HG03571 (cell line): ENCODE measurements around the gene POLR1D.
"Not testable (repeated sequence)": the region's sequence is repeated elsewhere in the genome, so short reads cannot be mapped to it uniquely, and the experiment has no call there.

Experiments
- ATAC-seq: cut with Tn5 transposase; IDR thresholded peaks from one replicate; pipeline ENCODE4 v1.9.1; 2021; ENCODE audit not compliant: unreplicated experiment

The POLR1D gene

GRCh38 chr13:27613628-27614027 is 8.1 kb upstream of the POLR1D start:
- no peak for ATAC-seq

- ATAC-seq, result no peak
These were observed 3.8 kb upstream of the POLR1D start for GRCh38 chr13:27617881-27618321.

DNA sequence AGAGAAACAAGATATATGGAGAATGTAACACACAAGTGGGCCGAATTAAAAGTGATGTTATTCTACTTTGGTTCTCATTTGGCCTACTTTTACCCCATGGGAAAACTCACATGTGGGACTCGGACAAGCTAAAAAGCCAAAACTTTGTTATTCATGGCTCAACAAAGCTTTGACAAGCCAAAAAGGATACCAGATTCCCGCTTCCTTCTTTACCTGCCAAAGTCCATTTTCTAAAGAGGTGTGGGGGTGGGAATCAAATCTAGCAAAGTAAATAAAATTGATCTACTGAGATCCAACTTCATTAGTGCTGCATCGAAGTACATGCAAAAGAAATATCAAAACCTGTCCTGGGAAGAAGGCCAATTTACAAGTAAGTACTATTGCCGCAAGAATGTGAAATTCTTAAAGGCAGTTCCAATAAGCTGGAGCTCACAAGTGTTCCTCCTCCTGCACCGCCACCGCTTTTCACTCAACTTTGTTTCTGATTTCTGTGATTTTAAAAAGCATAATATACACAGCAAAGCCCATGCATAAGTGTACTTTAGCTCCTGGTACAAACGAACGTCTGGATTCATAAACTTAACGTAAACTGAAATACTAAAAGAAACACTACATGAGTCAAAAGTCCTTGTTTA is 2.5 kb upstream of the POLR1D start:
- no peak for ATAC-seq

- ATAC-seq, result peak; percentile 27
These were observed 1.8 kb upstream of the POLR1D start for GRCh38 chr13:27619728-27620376.

DNA sequence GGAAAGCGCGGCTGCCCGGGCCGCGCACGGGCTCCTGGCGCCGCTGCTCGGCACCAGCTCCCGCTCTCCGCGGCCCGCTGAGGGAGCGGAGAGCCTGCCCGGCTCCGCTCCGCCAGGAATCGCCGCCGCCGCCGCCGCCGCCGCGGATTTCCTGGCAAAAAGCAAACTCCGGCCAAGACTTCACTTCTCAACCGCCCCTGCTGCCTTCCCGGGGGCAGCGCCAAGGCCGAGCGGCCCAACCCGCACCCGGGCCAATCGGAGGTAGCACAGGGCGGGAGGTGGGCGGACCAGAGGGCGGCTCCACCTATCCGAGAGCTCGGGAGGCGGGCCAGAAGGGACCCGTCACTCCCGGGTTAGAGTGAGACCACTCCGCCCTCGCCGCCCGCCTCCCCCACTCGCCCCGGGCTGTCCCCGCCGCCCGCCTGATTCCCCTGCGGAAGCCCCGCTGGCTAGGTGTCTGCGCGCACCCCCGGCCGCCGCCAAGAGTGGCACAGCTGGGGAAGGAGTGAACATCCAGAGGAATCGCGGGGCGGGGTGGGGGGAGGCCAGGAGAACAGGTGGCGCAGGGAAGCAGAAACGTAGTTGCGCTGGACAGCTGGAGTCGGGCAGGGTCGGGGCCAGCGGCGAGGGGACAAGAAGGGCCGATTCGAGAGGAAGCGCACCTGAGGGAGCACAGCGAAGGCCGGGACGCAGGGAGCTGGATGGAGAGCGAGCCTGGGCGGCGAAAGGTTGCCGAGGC is 1.1 kb upstream of the POLR1D start, which contains the start of gene LNX2:
TSS of gene LNX2 (minus strand) at position 153 of the 739 bp plus-strand sequence. CDS start 38,826 bp downstream, outside the sequence.
- ATAC-seq, result peak; percentile 90

DNA sequence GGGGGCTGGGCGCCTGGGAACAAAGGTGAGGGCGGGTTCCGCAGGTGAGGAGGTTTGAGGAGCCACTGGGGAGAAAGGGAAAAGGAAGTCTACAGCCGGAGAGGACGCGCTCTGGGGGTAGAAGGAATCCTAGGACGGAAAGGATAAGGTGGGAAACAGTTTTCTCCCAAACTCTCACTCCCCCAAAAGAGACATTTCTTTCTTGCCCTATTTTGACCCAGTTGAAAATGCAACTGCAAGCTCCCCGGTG is 651 bp upstream of the POLR1D start:
- ATAC-seq, result no peak

DNA sequence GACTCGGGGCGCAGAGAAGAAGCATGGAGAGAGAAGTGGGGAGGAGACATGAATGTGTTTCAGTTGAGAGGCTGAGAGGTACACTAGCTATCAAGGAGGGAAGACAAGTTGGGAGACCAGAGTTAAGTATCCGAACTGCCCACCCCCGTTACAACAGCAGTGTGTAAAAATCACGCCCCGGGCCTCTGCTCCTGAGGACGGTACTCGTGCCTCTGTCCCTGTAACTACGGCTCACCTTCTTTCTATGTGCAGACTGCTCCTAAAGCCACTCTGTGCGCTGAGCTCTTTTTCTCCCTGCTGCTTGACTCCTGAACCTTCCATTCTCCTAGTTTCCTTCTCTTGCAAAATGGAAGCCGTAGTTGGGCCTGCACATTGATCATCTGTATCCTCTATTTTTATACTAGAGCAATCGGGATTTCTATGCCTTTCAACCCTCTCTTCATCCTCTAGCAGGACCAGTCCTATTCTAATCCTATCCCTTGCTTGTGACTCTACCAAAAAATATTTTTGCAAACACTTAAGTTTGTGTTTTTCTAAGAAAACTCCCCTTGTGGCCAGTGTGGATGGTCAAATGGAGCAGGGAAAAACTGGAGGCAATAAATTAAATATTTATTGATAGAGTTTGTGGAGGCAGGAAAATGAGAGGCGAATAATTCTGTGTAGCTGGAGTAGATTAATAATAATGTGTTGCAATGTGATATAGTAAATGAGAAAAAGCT is 569 bp downstream of the POLR1D start:
- ATAC-seq, result no peak

GRCh38 chr13:27622881-27623280 is 1.2 kb downstream of the POLR1D start:
- no peak for ATAC-seq

DNA sequence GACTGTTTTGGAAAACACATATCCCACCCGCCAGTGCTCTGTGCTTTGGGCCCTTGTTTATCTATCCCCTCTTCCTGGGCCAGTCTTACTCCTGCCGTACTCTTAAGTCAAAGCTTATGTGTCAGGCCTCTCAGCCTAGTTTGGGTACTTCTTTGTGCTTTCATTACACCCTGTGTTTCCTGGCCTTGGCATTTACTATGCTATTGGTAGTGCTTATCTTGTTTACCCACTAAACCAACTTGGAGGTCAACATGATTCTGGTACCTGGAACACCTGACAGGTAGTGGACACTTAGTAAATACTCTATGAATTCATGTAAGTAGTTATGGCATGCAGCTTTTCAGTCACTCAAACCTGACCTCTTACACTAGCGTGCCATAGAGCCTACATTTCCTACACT is 2.4 kb downstream of the POLR1D start:
- no peak for ATAC-seq

- no peak for ATAC-seq
These were observed 4.1 kb downstream of the POLR1D start for GRCh38 chr13:27625839-27626238.

DNA sequence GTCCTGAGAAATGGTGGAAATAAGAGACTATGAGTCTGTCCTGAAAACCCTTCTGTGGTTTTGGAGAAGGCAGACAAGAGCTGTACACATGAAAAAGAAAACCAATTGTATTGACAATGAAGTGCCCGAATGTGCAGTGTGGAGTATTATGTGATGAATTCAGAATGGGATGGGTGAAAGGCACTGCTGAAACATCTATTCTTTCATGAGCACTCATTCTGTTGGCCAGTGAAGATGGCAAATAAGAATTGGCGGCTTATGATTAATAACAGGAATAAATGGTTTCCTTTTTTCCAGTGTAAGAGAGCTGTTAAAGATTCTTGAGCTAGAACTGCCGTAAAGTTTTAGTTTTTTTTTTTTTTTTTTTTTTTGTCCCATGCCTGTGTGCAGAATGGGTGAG is 5.7 kb downstream of the POLR1D start:
- no peak for ATAC-seq

DNA sequence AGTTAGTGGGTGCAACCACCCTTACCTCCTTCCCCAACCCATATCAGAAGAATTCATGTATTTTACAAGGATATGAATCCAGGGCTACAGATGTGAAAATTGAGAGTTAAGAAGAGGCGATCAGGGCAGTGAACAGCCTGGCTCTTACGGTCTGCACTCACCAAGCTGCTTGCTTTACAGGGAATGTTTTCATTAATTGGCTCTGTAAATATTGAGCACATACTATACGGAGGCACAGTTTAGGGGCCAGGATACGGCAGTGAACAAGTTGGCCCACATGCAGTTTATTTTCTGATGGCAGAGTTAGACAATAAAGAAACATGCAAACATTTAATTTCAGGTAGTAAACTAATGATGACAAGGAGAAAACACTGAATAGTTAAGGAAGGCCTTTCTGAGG is 6.4 kb downstream of the POLR1D start:
- ATAC-seq, result no peak

- not testable (repeated sequence) for ATAC-seq
These were observed 7.1 kb downstream of the POLR1D start for GRCh38 chr13:27628766-27629165.

GRCh38 chr13:27631156-27631555 is 9.5 kb downstream of the POLR1D start:
- ATAC-seq, result no peak

DNA sequence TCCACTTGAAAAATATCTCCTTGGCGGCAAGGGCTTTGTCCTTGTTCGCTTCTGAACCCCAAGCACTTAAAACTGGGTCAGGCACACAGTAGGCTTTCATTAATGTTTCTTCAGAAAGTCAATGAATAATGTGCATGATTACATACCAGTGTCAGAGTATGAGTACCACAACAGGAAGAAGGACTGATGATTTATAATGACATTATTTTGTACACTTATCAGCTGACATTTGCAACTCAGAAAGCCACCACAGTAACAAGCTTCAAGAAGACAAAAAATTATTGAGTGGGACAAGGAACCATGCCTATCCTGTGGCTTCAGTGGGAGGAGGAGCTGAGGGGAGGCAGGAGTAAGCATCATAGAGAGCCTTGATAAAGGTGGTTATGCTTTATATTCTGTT is 10.0 kb downstream of the POLR1D start:
- no peak for ATAC-seq

GRCh38 chr13:27632214-27632613 is 10.5 kb downstream of the POLR1D start:
- no peak for ATAC-seq

GRCh38 chr13:27632648-27633047 is 11.0 kb downstream of the POLR1D start:
- ATAC-seq, result no peak

DNA sequence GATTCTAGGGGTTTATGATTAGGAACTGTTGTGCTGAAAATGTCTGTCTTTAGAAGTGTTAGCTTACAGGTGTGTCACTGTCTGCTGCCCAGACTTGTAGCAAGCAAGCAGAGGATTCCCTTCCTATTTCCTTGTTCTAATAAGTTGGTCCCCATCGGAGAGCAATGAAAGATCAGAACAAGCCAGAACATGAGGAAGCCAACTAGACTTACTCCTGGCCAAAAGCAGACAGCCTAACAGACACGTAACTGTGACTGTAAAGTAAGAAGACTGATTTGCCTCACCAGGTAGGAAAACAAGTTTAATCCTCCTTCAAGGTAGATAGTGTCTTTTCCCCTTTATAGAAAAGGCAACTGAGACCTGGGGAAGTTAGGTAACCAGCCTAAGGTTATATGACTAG is 12.5 kb downstream of the POLR1D start:
- no peak for ATAC-seq

DNA sequence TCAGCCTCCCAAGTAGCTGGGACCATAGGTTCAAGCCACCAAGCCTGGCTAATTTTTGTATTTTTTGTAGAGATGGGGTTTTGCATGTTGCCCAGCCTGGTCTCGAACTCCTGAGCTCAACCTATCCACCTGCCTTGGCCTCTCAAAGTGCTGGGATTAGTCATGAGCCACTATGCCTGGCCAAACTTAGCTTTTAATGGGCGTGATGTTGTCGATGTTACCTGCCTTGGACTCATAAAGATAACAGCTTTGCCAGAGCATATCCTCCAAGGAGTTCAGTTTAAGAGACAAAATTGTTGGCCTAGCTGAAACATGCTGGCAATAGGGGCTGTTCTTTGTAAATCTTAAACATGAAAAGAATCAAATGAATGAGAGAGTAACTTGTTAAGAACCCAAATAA is 13.1 kb downstream of the POLR1D start:
- ATAC-seq, result no peak

DNA sequence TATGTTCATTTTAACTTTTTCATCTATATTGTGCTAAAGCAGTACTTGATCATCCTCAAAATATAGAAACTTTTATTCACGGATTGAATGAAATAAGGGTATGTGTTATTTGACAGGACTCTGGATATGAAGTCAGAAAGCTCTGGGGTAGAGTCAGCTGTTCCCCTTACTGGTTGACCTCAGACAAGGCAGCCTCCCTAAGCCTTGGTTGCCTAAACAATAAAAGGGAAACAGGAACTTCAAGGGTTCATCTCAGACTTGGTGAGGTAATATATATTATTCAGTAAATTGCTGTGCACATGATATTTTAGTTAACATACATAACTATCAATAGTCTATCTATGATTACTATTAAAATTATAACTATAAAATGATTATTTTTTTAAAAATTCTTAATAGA is 13.6 kb downstream of the POLR1D start:
- no peak for ATAC-seq

GRCh38 chr13:27636589-27637288 is 15.0 kb downstream of the POLR1D start:
- no peak for ATAC-seq
